AG09309 (cell line): ENCODE results near the gene SERPINE2.
A peak's percentile ranks its signal among the peaks of the same experiment; 100 is the strongest.

Source experiments
- DNase-seq: peaks from one replicate; pipeline ENCODE4 v3.0.0-alpha.2; 2010; ENCODE audit warnings: low read depth
- H3K4me3 ChIP-seq: 2 replicates; pipeline ENCODE4 v1.5.1; 2011; ENCODE audit warnings: mild to moderate bottlenecking, low read depth, low read length, moderate library complexity; ENCODE audit not compliant: control insufficient read depth
- CTCF ChIP-seq: IDR thresholded peaks from 2 replicates; pipeline ENCODE4 v1.5.1; 2011; ENCODE audit warnings: mild to moderate bottlenecking, low read depth, low read length, inconsistent platforms; ENCODE audit not compliant: insufficient read depth, control insufficient read depth; ENCODE audit errors: missing control alignments

SERPINE2 gene

GRCh38 chr2:223952280-223952968, 86.7 kb downstream of the SERPINE2 start:
- DNase-seq: no peak
- H3K4me3 ChIP-seq: no peak overlapping the region

GRCh38 chr2:223950448-223951347, 88.4 kb downstream of the SERPINE2 start:
- no peak for TF ChIP-seq CTCF
- no peak for DNase-seq
- no peak overlapping the region for H3K4me3 ChIP-seq

More at GRCh38 chr2:223952280-223952968, 86.7 kb downstream of the SERPINE2 start:
- TF ChIP-seq CTCF: no peak

- no peak for DNase-seq
- H3K4me3 ChIP-seq: no peak overlapping the region
- no peak for TF ChIP-seq CTCF
Measured at GRCh38 chr2:223949241-223949840, 89.7 kb downstream of the SERPINE2 start.

- TF ChIP-seq CTCF: no peak
- no peak for DNase-seq
- H3K4me3 ChIP-seq: no peak overlapping the region
Measured at GRCh38 chr2:223947711-223948205, 91.3 kb downstream of the SERPINE2 start.

- no peak for DNase-seq
- no peak for TF ChIP-seq CTCF
- no peak overlapping the region for H3K4me3 ChIP-seq
Measured at GRCh38 chr2:223945755-223946154, 93.3 kb downstream of the SERPINE2 start.

- no peak for TF ChIP-seq CTCF
- H3K4me3 ChIP-seq: peak within 1 kb of the TSS; percentile 92
- peak; percentile 50 for DNase-seq
Measured at GRCh38 chr2:223944703-223945531, 94.2 kb downstream of the SERPINE2 start, which contains the start of gene WDFY1. WDFY1 (minus strand) TSS chr2:223945335; CDS start chr2:223945284, 51 bp downstream.
